Spleen (tissue), 11 donors: ENCODE data around the gene PLEKHN1. TPM values are rescaled to one million over a fixed set of nuclear protein-coding genes. Genes with fewer than 3 reads are reported as not detected.

Source experiments
- DNase-seq: peaks from one replicate; pipeline ENCODE4 v3.0.0-alpha.2; 2020
- H3K27ac ChIP-seq, 8 donors: fragments of 200-600 bp; sonication (generic) in 7 of 8; 1 replicate in 4 of 8; 2 replicates in 4 of 8; pipeline versions ENCODE4 v1.5.0 to v1.8.0; 2016 to 2021; ENCODE audit warnings: inconsistent platforms in 4 of 8, mild to moderate bottlenecking in 4 of 8, moderate library complexity in 1 of 8
- H3K27me3 ChIP-seq, 7 donors: fragments of 200-600 bp; sonication (generic) in 6 of 7; replicated peaks in 1 of 7; 1 replicate in 4 of 7; 2 replicates in 3 of 7; pipeline versions ENCODE4 v1.5.0 to v1.8.0; 2016 to 2021; ENCODE audit warnings: inconsistent platforms in 3 of 7, mild to moderate bottlenecking in 1 of 7
- H3K36me3 ChIP-seq, 6 donors: fragments of 200-600 bp; sonication (generic) in 5 of 6; 1 replicate in 4 of 6; 2 replicates in 2 of 6; pipeline versions ENCODE4 v1.5.0 to v1.8.0; 2016 to 2021; ENCODE audit warnings: inconsistent platforms in 2 of 6
- H3K4me1 ChIP-seq, 6 donors: fragments of 200-600 bp; sonication (generic) in 5 of 6; 1 replicate in 3 of 6; 2 replicates in 3 of 6; pipeline versions ENCODE4 v1.5.0 to v1.8.0; 2016 to 2021; ENCODE audit warnings: inconsistent platforms in 3 of 6
- H3K4me3 ChIP-seq, 8 donors: fragments of 200-600 bp; sonication (generic) in 7 of 8; 1 replicate in 4 of 8; 2 replicates in 4 of 8; pipeline versions ENCODE4 v1.5.0 to v1.8.0; 2016 to 2021; ENCODE audit warnings: inconsistent platforms in 4 of 8, mild to moderate bottlenecking in 4 of 8, moderate library complexity in 2 of 8
- H3K9me3 ChIP-seq, 8 donors: fragments of 200-600 bp; sonication (generic) in 7 of 8; 1 replicate in 4 of 8; 2 replicates in 4 of 8; pipeline versions ENCODE4 v1.5.0 to v1.8.0; 2016 to 2021; ENCODE audit warnings: inconsistent platforms in 4 of 8
- CTCF ChIP-seq, 11 experiments: fragments of 200-600 bp in 7 of 11; fragments of 450-650 bp in 4 of 11; sonication (generic) in 4 of 11; IDR thresholded peaks in 8 of 11; conservative IDR thresholded peaks in 3 of 11; 1 replicate in 7 of 11; 2 replicates in 4 of 11; pipeline versions ENCODE4 v1.4.0 to v1.8.0; 2016 to 2021; ENCODE audit warnings: antibody characterized with exemption in 11 of 11, inconsistent platforms in 4 of 11, mild to moderate bottlenecking in 1 of 11
- POLR2A ChIP-seq, 3 donors: fragments of 450-650 bp; IDR thresholded peaks; one replicate each; pipeline ENCODE4 v1.5.1; 2017; ENCODE audit warnings: antibody characterized with exemption in 3 of 3, mild to moderate bottlenecking in 1 of 3
- POLR2AphosphoS5 ChIP-seq, 3 donors: sonication (generic); formaldehyde crosslinking; IDR thresholded peaks; one replicate each; pipeline ENCODE4 v1.5.1; 2017; ENCODE audit warnings: antibody characterized with exemption in 3 of 3
- WGBS, 5 donors: extraction: QIAGEN DNeasy Blood & Tissue Kit in 3 of 5; methylation state at CpG; one replicate each; pipeline versions ENCODE4 v1.1.5 to v1.1.7; 2013 to 2018; 5-methylcytosine and 5-hydroxymethylcytosine counted together
- intact Hi-C: fragments of 100-400 bp; cut with DNase I; formaldehyde crosslinking; loops from one replicate; pipeline ENCODE4 v1.15.0; 2023; ENCODE audit warnings: low total_unique reads
- polyA plus RNA-seq, 3 donors: library from polyadenylated mRNA; stranded (reverse); fragments of 200-250 nt; gene quantifications; one replicate each; pipeline ENCODE4 v1.2.1, GENCODE V29; 2013
- total RNA-seq, 7 donors: library from RNA; depleted of rRNA in 3 of 7; stranded (reverse); fragments of >200 nt in 3 of 7; fragmentation: NEBNext Ultra II Directional in 4 of 7; extraction: Animal tissue kit (Norgen Biotek cat#: 25700) in 4 of 7; gene quantifications; one replicate each; pipeline versions ENCODE4 v1.1.0 to v1.2.1, GENCODE V29; 2016 to 2021
- donor health status: healthy with polysubstance abuse.
- donor health status: DM: no; HTN: no; CAD: no; lungs with moderate emphysema.
- donor health status: DM: no; HTN: no; CAD: no.
- donor health status: Bipolar disorder and iron deficiency.
- donor health status: healthy.
- donor health status: DM: no; HTN: no; CAD: no.
- donor health status: DM: yes; HTN: yes; CAD: no.

PLEKHN1 gene
- total and polyA plus RNA-seq, 10 donors: 0.17 to 2.2 (median 0.95) TPM

DNA sequence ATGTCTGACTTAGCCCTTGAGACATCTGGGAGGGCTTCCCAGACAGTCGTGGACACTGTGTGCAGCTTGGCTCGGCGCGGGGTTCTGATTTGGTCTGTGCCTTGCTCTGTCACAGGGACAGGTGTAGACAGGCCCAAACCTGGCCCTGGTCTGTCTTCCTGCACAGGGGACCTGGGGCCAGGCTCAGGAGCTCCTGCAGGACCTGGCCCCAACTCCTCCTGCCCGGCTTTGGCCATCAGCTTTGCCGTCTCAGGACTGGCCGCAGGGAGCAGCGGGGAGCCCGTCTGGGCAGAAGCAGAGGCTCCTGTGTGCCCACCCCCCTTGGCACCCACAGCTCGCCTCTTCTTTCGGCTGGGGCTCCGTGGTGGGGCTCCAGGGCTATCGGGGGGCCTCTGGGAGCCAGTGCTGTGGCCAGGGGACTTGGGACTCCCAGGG lies 13.9 kb downstream of the PLEKHN1 start:
- TF ChIP-seq POLR2AphosphoS5 (IDR thresholded peaks at IDR 0.05) (no peak), POLR2A (IDR thresholded peaks at IDR 0.05) (no peak), CTCF (IDR thresholded peaks at IDR 0.05 in 8 of 11, conservative IDR thresholded peaks at IDR 0.05 in 3 of 11) (no peak)
- 72 to 90% (median 81%) methylated on average over 1 to 13 of the region's 13 CpGs for WGBS, 5 donors
- peaks cover 0 to 81% (median 28%) of the 10 kb centered on the region in 7 donors for H3K27me3 ChIP-seq
- no peak overlapping the region for H3K27ac ChIP-seq
- no peaks in the 10 kb centered on the region for H3K36me3 ChIP-seq
- H3K4me3 ChIP-seq: no peak overlapping the region
- peaks cover 8 to 22% (median 11%) of the 10 kb centered on the region in 6 donors for H3K4me1 ChIP-seq
- no peaks in the 10 kb centered on the region for H3K9me3 ChIP-seq
- intact Hi-C loops: no loop called here
- DNase-seq: peak; percentile 66

DNA sequence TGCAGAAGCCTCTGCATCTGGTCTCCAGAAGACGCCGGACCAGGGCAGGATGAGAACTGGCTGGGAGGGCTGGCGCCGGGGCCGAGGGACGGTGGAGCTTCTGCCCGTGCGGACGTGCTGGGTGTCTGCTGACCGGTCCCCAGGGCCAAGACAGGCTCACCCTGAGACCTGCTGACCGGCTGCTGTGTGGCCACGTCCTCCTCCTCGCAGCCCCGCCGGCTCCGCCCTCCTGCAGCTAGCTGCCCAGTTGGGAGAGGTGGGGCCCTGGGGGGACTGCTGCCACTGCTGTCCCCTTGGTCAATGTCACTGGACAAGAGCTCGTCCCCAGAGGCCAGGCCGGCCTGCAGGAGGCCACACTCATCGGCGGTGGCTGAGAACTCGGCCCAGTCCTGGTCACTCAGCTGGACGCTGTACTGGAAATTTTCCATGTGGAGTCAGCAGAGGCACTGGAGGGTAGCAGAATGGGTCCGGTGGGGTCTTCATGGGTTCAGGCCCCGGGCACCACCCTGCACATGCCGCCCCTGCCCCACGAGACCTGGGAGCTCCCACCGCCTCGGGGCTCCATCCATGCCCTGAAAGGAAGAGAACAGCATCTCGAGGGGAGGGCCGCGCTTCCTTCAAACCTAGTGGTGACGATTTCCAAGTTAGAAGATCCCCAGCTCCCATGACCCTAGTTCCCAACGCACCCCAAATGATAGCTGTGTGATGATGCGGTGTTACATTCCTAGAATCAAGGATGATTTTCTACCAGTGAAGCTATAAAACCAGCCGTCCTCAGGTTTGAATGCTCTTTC lies 14.5 kb downstream of the PLEKHN1 start:
- Histone ChIP-seq H3K27me3 (peaks cover 0 to 81% (median 23%) of the 10 kb centered on the region in 7 donors), H3K4me1 (peaks cover 6 to 16% (median 10%) of the 10 kb centered on the region in 6 donors), H3K27ac (no peak overlapping the region), H3K36me3 (no peaks in the 10 kb centered on the region), H3K4me3 (no peak overlapping the region), H3K9me3 (no peaks in the 10 kb centered on the region)
- no peak for TF ChIP-seq CTCF (IDR thresholded peaks at IDR 0.05 in 8 of 11, conservative IDR thresholded peaks at IDR 0.05 in 3 of 11)
- no peak for TF ChIP-seq POLR2A (IDR thresholded peaks at IDR 0.05)
- TF ChIP-seq POLR2AphosphoS5 (IDR thresholded peaks at IDR 0.05): no peak
- DNase-seq: no peak
- intact Hi-C loops: no loop called here
- 74 to 80% (median 78%) methylated on average over 18 to 35 of the region's 35 CpGs for WGBS, 5 donors

- no peaks in the 10 kb centered on the region for H3K9me3 ChIP-seq
- peak; percentile 69 for DNase-seq
- 73 to 83% (median 78%) methylated on average over 11 to 21 of the region's 21 CpGs for WGBS, 5 donors
- H3K27me3 ChIP-seq: peaks cover 0 to 80% (median 19%) of the 10 kb centered on the region in 7 donors
- intact Hi-C loops: no loop called here
- H3K36me3 ChIP-seq: no peaks in the 10 kb centered on the region
- H3K27ac ChIP-seq: no peak overlapping the region
- peaks cover 0 to 9% (median 4%) of the 10 kb centered on the region in 6 donors for H3K4me1 ChIP-seq
- no peak overlapping the region for H3K4me3 ChIP-seq
- TF ChIP-seq POLR2A (IDR thresholded peaks at IDR 0.05) (no peak), POLR2AphosphoS5 (IDR thresholded peaks at IDR 0.05) (no peak), CTCF (IDR thresholded peaks at IDR 0.05 in 8 of 11, conservative IDR thresholded peaks at IDR 0.05 in 3 of 11) (no peak)
Measured at GRCh38 chr1:981491-981954, 15.2 kb downstream of the PLEKHN1 start.

GRCh38 chr1:981955-982558 lies 15.8 kb downstream of the PLEKHN1 start, which contains the start of gene PERM1:
Gene PERM1 (minus strand): TSS chr1:982093. CDS start chr1:981029, 1,064 bp downstream.
- H3K27me3 ChIP-seq: peaks cover 0 to 80% (median 19%) of the 10 kb centered on the region in 7 donors
- TF ChIP-seq CTCF (IDR thresholded peaks at IDR 0.05 in 8 of 11, conservative IDR thresholded peaks at IDR 0.05 in 3 of 11) (no peak), POLR2AphosphoS5 (IDR thresholded peaks at IDR 0.05) (no peak)
- no peaks in the 10 kb centered on the region for H3K9me3 ChIP-seq
- WGBS, 5 donors: 64 to 73% (median 66%) methylated on average over 19 to 28 of the region's 28 CpGs
- intact Hi-C loops: no loop called here
- no peaks in the 10 kb centered on the region for H3K36me3 ChIP-seq
- peaks cover 0 to 9% (median 4%) of the 10 kb centered on the region in 6 donors for H3K4me1 ChIP-seq
- no peak within 1 kb of the TSS for H3K4me3 ChIP-seq
- no peak for DNase-seq
- H3K27ac ChIP-seq: no peak within 1 kb of the TSS
